Heart right ventricle (tissue), 16 donors: ENCODE data around the gene WNT7B. TPM values are rescaled to one million over a fixed set of nuclear protein-coding genes. Genes with fewer than 3 reads are reported as not detected.
A peak's percentile ranks its signal among the peaks of the same experiment; 100 is the strongest.

Experiments
- ATAC-seq, 8 donors: fragments of 200-7000 bp; cut with Tn5 transposase; one replicate each; pipeline ENCODE4 v1.9.1; 2020; ENCODE audit warnings: mild to moderate bottlenecking in 8 of 8, moderate library complexity in 8 of 8, moderate number of reproducible peaks in 1 of 8
- DNase-seq, 2 donors: peaks; one replicate each; pipeline ENCODE4 v3.0.0-alpha.2; 2020
- H3K27ac ChIP-seq, 10 donors: fragments of 200-600 bp; sonication (generic) in 2 of 10; one replicate each; pipeline versions ENCODE4 v1.5.0 to v1.8.0; 2020 to 2022; ENCODE audit warnings: mild to moderate bottlenecking in 3 of 10
- H3K27me3 ChIP-seq, 7 donors: fragments of 200-600 bp; one replicate each; pipeline ENCODE4 v1.8.0; 2021 to 2022; ENCODE audit warnings: mild to moderate bottlenecking in 2 of 7
- H3K36me3 ChIP-seq, 9 donors: fragments of 200-600 bp; sonication (generic) in 1 of 9; one replicate each; pipeline versions ENCODE4 v1.5.0 to v1.8.0; 2020 to 2022; ENCODE audit warnings: mild to moderate bottlenecking in 2 of 9
- H3K4me1 ChIP-seq, 9 donors: fragments of 200-600 bp; sonication (generic) in 1 of 9; one replicate each; pipeline versions ENCODE4 v1.5.0 to v1.8.0; 2020 to 2022; ENCODE audit warnings: mild to moderate bottlenecking in 4 of 9
- H3K4me3 ChIP-seq, 10 donors: fragments of 200-600 bp; sonication (generic) in 2 of 10; one replicate each; pipeline versions ENCODE4 v1.5.0 to v1.8.0; 2020 to 2022; ENCODE audit warnings: mild to moderate bottlenecking in 7 of 10, moderate library complexity in 2 of 10
- H3K9me3 ChIP-seq, 11 donors: fragments of 200-600 bp in 10 of 11; sonication (generic) in 2 of 11; one replicate each; pipeline versions ENCODE4 v1.5.0 to v1.8.0; 2013 to 2022; ENCODE audit warnings: mild to moderate bottlenecking in 2 of 11, control low read depth in 1 of 11, moderate library complexity in 1 of 11
- WGBS, 2 donors: extraction: QIAGEN DNeasy Blood & Tissue Kit; methylation state at CpG; one replicate each; pipeline ENCODE4 v1.1.7; 2013; ENCODE audit warnings: inconsistent platforms in 1 of 2; 5-methylcytosine and 5-hydroxymethylcytosine counted together
- intact Hi-C, 10 donors: fragments of 100-400 bp; cut with DNase I; formaldehyde crosslinking; loops; one replicate each; pipeline versions ENCODE4 v1.11.1 to v1.14.2; 2022
- polyA plus RNA-seq, 2 donors: library from polyadenylated mRNA; stranded (reverse); fragments of 200-250 nt; gene quantifications; one replicate each; pipeline ENCODE4 v1.2.3, GENCODE V29; 2013
- total RNA-seq, 10 donors: library from RNA; stranded (reverse); fragmentation: NEBNext Ultra II Directional in 3 of 10; extraction: Animal tissue kit (Norgen Biotek cat#: 25700) in 3 of 10; gene quantifications; one replicate each; pipeline versions ENCODE4 v1.2.1 to v1.2.4, GENCODE V29; 2021 to 2023
- TF ChIP-seq, protein P1 (sequence below), 9 donors: fragments of 200-600 bp; sonication (generic) in 2 of 9; IDR thresholded peaks; one replicate each; pipeline versions ENCODE4 v1.5.0 to v1.8.0; 2021 to 2022; ENCODE audit warnings: antibody characterized with exemption in 9 of 9, mild to moderate bottlenecking in 5 of 9, moderate library complexity in 1 of 9
- donor health status: Arrhythmogenic right ventricular cardiomyopathy.
- donor health status: ischemic (EF 13 %, LVEDD 7.1; RV severe dilation, severe dysfunction).
- donor health status: healthy with polysubstance abuse.
- donor health status: DM: no; HTN: yes; CAD: no.
- donor health status: DM: no; HTN: no; CAD: no.
- donor health status: ischemic (EF 25% LVEDD 6.9; RV normal size, moderate dysfunction).
- donor health status: ischemic (EF 25% LVEDD 5.7; RV mildly dilated, moderate dysfunction).
- donor health status: healthy.
- donor health status: DM: yes; HTN: yes; CAD: no.
- donor health status: Ischemic cardiomyopathy.
- donor health status: ischemic (EF 35%, LVEDD 5.7; RV mildly dilated, moderate dysfunction).
- donor health status: nonischemic (EF 11% LVEDD 7.7; RV severe dilation, severe dysfunction).
- donor health status: DM: yes; HTN: yes; CAD: no.
- donor health status: PGD.
- donor health status: ischemic (EF 29% LVEDD 5.4; RV normal size, mild dysfunction).
- donor health status: nonischemic (EF 23%, LVEDD 6.1; RV moderate dilation, normal function).

The WNT7B gene
- total and polyA plus RNA-seq, 12 donors: not detected

DNA sequence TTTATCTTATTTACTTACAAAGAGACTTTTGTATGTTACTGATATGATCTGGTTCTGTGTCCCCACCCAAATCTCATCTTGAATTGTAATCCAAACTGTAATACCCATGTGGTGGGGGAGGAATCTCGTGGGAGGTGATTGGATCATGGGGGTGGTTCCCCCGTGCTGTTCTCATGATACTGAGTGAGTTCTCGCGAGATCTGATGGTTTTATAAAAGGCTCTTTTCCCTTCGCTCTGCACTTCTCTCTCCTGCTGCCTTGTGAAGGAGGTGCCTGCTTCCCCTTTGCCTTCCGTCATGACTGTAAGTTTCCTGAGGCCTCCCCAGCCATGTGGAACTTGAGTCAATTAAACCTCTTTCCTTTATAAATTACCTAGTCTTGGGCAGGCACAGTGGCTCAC, 42.4 kb upstream of the WNT7B start:
- no peak for DNase-seq
- WGBS, 2 donors: 79 to 81% methylated on average over 6 of the region's 6 CpGs
- TF ChIP-seq, protein P1, sequence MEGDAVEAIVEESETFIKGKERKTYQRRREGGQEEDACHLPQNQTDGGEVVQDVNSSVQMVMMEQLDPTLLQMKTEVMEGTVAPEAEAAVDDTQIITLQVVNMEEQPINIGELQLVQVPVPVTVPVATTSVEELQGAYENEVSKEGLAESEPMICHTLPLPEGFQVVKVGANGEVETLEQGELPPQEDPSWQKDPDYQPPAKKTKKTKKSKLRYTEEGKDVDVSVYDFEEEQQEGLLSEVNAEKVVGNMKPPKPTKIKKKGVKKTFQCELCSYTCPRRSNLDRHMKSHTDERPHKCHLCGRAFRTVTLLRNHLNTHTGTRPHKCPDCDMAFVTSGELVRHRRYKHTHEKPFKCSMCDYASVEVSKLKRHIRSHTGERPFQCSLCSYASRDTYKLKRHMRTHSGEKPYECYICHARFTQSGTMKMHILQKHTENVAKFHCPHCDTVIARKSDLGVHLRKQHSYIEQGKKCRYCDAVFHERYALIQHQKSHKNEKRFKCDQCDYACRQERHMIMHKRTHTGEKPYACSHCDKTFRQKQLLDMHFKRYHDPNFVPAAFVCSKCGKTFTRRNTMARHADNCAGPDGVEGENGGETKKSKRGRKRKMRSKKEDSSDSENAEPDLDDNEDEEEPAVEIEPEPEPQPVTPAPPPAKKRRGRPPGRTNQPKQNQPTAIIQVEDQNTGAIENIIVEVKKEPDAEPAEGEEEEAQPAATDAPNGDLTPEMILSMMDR (IDR thresholded peaks at IDR 0.05): no peak
- H3K36me3 ChIP-seq: no peaks in the 10 kb centered on the region
- intact Hi-C loops: loop anchor here in 1 of 10 donors (10.0 kb wide), 1 partner anchor 55 kb away; no protein-coding TSS in a partner anchor
- no peak overlapping the region for H3K4me3 ChIP-seq
- no peak for ATAC-seq
- no peaks in the 10 kb centered on the region for H3K27me3 ChIP-seq
- no peaks in the 10 kb centered on the region for H3K9me3 ChIP-seq
- peaks cover 0 to 16% (median 6%) of the 10 kb centered on the region in 9 donors for H3K4me1 ChIP-seq
- no peak overlapping the region for H3K27ac ChIP-seq

GRCh38 chr22:46018859-46019258, 41.9 kb upstream of the WNT7B start:
- Histone ChIP-seq H3K27me3 (no peaks in the 10 kb centered on the region), H3K4me1 (peaks cover 0 to 19% (median 9%) of the 10 kb centered on the region in 9 donors), H3K36me3 (no peaks in the 10 kb centered on the region), H3K27ac (no peak overlapping the region), H3K9me3 (no peaks in the 10 kb centered on the region), H3K4me3 (no peak overlapping the region)
- TF ChIP-seq, protein P1 (IDR thresholded peaks at IDR 0.05): no peak
- ATAC-seq: no peak
- intact Hi-C loops: loop anchor here in 1 of 10 donors (10.0 kb wide), 1 partner anchor 56 kb away; no protein-coding TSS in a partner anchor
- no peak for DNase-seq

DNA sequence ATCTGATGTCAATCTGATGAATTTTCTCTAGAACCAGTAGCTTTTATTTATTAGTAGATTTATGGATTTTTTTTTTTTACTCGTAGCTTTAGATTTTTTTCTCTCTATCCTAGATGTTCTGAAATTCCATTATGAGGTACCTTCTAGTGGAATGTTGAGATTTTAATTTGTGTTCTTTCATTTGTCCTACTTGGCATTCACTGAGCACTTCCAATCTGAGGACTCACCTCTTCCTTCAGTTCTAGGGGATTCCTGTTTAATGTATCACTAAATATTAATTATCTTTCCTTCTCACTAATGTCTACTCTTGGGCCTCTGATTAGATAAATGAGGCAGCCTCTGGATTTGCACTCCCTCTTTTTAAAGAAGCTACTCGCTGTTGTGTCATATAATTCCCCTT, 40.2 kb upstream of the WNT7B start:
- no peak for ATAC-seq
- intact Hi-C loops: loop anchor here in 1 of 10 donors (10.0 kb wide), 1 partner anchor 58 kb away; no protein-coding TSS in a partner anchor
- no peak for DNase-seq
- 96% methylated on average over 2 of the region's 2 CpGs for WGBS, 2 donors
- Histone ChIP-seq H3K36me3 (no peaks in the 10 kb centered on the region), H3K27ac (no peak overlapping the region), H3K9me3 (no peaks in the 10 kb centered on the region), H3K27me3 (no peaks in the 10 kb centered on the region), H3K4me3 (no peak overlapping the region), H3K4me1 (peaks cover 7 to 29% (median 21%) of the 10 kb centered on the region in 9 donors)
- TF ChIP-seq, protein P1 (IDR thresholded peaks at IDR 0.05): no peak

GRCh38 chr22:46013460-46014416, 36.8 kb upstream of the WNT7B start:
- Histone ChIP-seq H3K27me3 (no peaks in the 10 kb centered on the region), H3K4me1 (peaks cover 7 to 49% (median 33%) of the 10 kb centered on the region in 9 donors), H3K9me3 (peaks cover 0 to 13% (median 9%) of the 10 kb centered on the region in 11 donors), H3K4me3 (peak overlapping the region; percentile 27 to 79 (median 63)), H3K27ac (peak overlapping the region; percentile 92 to 100 (median 96)), H3K36me3 (no peaks in the 10 kb centered on the region)
- ATAC-seq: peak; percentile 91 to 96 (median 95)
- intact Hi-C loops: loop anchor here in 5 of 10 donors (2.0 to 10.0 kb wide), 5 partner anchors 55 to 284 kb away; partner anchors contain the start of gene GTSE1 (in 1 of the 5)
- TF ChIP-seq, protein P1 (IDR thresholded peaks at IDR 0.05): peak; percentile 56 to 86 (median 76)
- peak; percentile 94 for DNase-seq
- WGBS, 2 donors: 1% methylated on average over 56 of the region's 56 CpGs
